ENCODE data around the gene A4GNT.

DNA sequence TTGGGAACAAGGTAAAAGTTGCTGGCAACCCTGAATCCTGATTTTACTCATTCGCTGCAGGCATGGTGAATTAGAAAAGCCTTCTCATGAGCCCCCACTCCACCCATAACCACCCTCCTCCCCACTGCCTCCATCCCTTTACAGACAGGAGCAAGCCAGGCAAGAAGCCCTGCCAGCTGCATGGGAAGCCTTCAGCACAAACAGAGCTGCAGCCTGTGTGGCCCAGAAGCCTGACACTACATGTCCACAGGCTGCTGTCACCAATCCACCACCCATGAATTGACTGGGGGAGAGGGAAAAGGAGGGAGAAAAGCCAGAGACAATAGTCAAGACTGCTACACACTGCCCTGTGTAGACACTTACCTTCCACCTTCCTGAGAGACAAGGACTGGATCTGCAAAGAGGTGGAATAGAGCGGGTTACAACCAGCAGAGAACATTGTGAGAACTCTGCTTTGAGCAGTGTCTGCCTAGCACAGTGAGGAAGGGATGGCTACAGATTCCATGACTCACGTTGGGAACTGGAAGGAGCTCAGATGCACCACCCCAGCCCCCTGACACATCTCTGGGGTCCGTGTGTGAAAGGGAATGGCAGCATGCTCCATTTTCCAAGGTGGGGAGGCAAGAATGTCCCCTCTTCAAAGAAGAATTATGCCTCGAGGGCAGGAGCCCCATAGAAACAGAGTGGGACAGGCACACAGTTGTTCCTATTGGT, 50.7 kb downstream of the A4GNT start:
- no peak for TF ChIP-seq CTCF (IDR thresholded peaks at IDR 0.05)
- no peak for TF ChIP-seq POLR2A (IDR thresholded peaks at IDR 0.05)
